Fibroblast of villous mesenchyme (primary cell): ENCODE data around the gene CHI3L1. TPM values are rescaled to one million over a fixed set of nuclear protein-coding genes. Genes with fewer than 3 reads are reported as not detected.

Source experiments
- DNase-seq: peaks from one replicate; pipeline ENCODE4 v3.0.0-alpha.2; 2010; ENCODE audit warnings: low read depth
- H3K4me3 ChIP-seq: 2 replicates; pipeline ENCODE4 v1.5.1; 2011; ENCODE audit warnings: low read depth, mild to moderate bottlenecking, low read length
- CTCF ChIP-seq: IDR thresholded peaks from 2 replicates; pipeline ENCODE4 v1.5.1; 2012; ENCODE audit warnings: low read depth, mild to moderate bottlenecking, low read length; ENCODE audit not compliant: insufficient read depth
- total RNA-seq: library from RNA; depleted of rRNA; stranded (reverse); fragments of >200 nt; gene quantifications from 2 replicates; pipeline ENCODE4 v1.2.3, GENCODE V29; 2012

CHI3L1 gene
- total RNA-seq, 1 donor, result 136 TPM

GRCh38 chr1:203174324-203174985 is 12.0 kb downstream of the CHI3L1 start:
- TF ChIP-seq CTCF, result no peak
- H3K4me3 ChIP-seq, result no peak overlapping the region
- no peak for DNase-seq

- no peak for DNase-seq
- H3K4me3 ChIP-seq, result no peak overlapping the region
Observed at GRCh38 chr1:203173566-203173965, 12.9 kb downstream of the CHI3L1 start.

GRCh38 chr1:203173011-203173555 is 13.4 kb downstream of the CHI3L1 start:
- H3K4me3 ChIP-seq, result no peak overlapping the region
- no peak for TF ChIP-seq CTCF
- DNase-seq, result no peak

More at GRCh38 chr1:203173566-203173965, 12.9 kb downstream of the CHI3L1 start:
- TF ChIP-seq CTCF, result no peak

GRCh38 chr1:203172184-203173010 is 14.1 kb downstream of the CHI3L1 start:
- TF ChIP-seq CTCF, result peak; percentile 82
- no peak overlapping the region for H3K4me3 ChIP-seq
- peak; percentile 60 for DNase-seq

- H3K4me3 ChIP-seq, result no peak overlapping the region
- no peak for TF ChIP-seq CTCF
- DNase-seq, result no peak
Observed at GRCh38 chr1:203171341-203172183, 14.9 kb downstream of the CHI3L1 start.

- no peak for TF ChIP-seq CTCF
- H3K4me3 ChIP-seq, result no peak overlapping the region
- DNase-seq, result no peak
Observed at GRCh38 chr1:203170625-203171330, 15.7 kb downstream of the CHI3L1 start.
